Tibial nerve (tissue), 4 donors: Measurements from ENCODE around the gene CAPG. TPM values are rescaled to one million over a fixed set of nuclear protein-coding genes. Genes with fewer than 3 reads are reported as not detected.
A peak's percentile ranks its signal among the peaks of the same experiment; 100 is the strongest.
"Not testable (repeated sequence)": the region's sequence is repeated elsewhere in the genome, so short reads cannot be mapped to it uniquely, and the experiment has no call there.

Experiments used
- DNase-seq, 2 donors: peaks; one replicate each; pipeline ENCODE4 v3.0.0-alpha.2; 2019; ENCODE audit warnings: low spot score in 2 of 2
- H3K27ac ChIP-seq, 4 donors: fragments of 200-600 bp; sonication (generic) in 3 of 4; one replicate each; pipeline ENCODE4 v1.5.1; 2017 to 2019; ENCODE audit warnings: mild to moderate bottlenecking in 1 of 4
- H3K27me3 ChIP-seq, 2 donors: fragments of 200-600 bp; sonication (generic) in 1 of 2; one replicate each; pipeline versions ENCODE4 v1.5.1 to v1.6.0; 2017 to 2019
- H3K36me3 ChIP-seq, 3 donors: fragments of 200-600 bp; sonication (generic); one replicate each; pipeline ENCODE4 v1.5.1; 2018 to 2019
- H3K4me1 ChIP-seq, 4 donors: fragments of 200-600 bp; sonication (generic) in 3 of 4; one replicate each; pipeline ENCODE4 v1.5.1; 2017 to 2019
- H3K4me3 ChIP-seq, 4 donors: fragments of 200-600 bp; sonication (generic) in 3 of 4; one replicate each; pipeline ENCODE4 v1.5.1; 2017 to 2019; ENCODE audit warnings: mild to moderate bottlenecking in 1 of 4, moderate library complexity in 1 of 4
- H3K9me3 ChIP-seq, 4 donors: fragments of 200-600 bp; sonication (generic) in 3 of 4; one replicate each; pipeline ENCODE4 v1.5.1; 2017 to 2019
- CTCF ChIP-seq, 5 experiments: fragments of 200-600 bp in 3 of 5; fragments of 450-650 bp in 2 of 5; sonication (generic) in 3 of 5; IDR thresholded peaks; one replicate each; pipeline ENCODE4 v1.5.1; 2016 to 2019; ENCODE audit warnings: antibody characterized with exemption in 5 of 5, mild to moderate bottlenecking in 3 of 5, moderate library complexity in 2 of 5
- EP300 ChIP-seq, 2 donors: sonication (generic); formaldehyde crosslinking; IDR thresholded peaks; one replicate each; pipeline ENCODE4 v1.6.1; 2017; ENCODE audit warnings: antibody characterized with exemption in 2 of 2, mild to moderate bottlenecking in 1 of 2
- POLR2A ChIP-seq, 2 donors: fragments of 450-650 bp; IDR thresholded peaks; one replicate each; pipeline ENCODE4 v1.6.1; 2017; ENCODE audit warnings: antibody characterized with exemption in 2 of 2, mild to moderate bottlenecking in 2 of 2, moderate library complexity in 2 of 2
- WGBS, 2 donors: methylation state at CpG; one replicate each; pipeline ENCODE4 v1.1.5; 2018; 5-methylcytosine and 5-hydroxymethylcytosine counted together
- total RNA-seq, 4 donors: library from RNA; depleted of rRNA; stranded (reverse); fragments of >200 nt; gene quantifications; one replicate each; pipeline ENCODE4 v1.1.0, GENCODE V29; 2016

Gene CAPG
- total RNA-seq, 4 donors from 2014 or later = 58.8 to 67.8 (median 67.7) TPM

- Histone ChIP-seq H3K27me3 (no peaks in the 10 kb centered on the region), H3K4me3 (no peak overlapping the region), H3K27ac (no peak overlapping the region), H3K4me1 (no peaks in the 10 kb centered on the region), H3K9me3 (no peaks in the 10 kb centered on the region), H3K36me3 (peaks cover 0 to 82% (median 0%) of the 10 kb centered on the region in 3 donors)
- WGBS, 2 donors = 96% methylated on average over 11 of the region's 11 CpGs
- no peak for DNase-seq
- TF ChIP-seq CTCF (IDR thresholded peaks at IDR 0.05) = no peak
- peak in 1 of 2 donors; percentile 17 for TF ChIP-seq EP300 (IDR thresholded peaks at IDR 0.05)
Observed at GRCh38 chr2:85371045-85371444, 39.1 kb downstream of the CAPG start.

- 59 to 61% methylated on average over 5 of the region's 5 CpGs for WGBS, 2 donors
- H3K27ac ChIP-seq = no peak overlapping the region
- no peaks in the 10 kb centered on the region for H3K9me3 ChIP-seq
- H3K4me1 ChIP-seq = no peaks in the 10 kb centered on the region
- peaks cover 0 to 87% (median 0%) of the 10 kb centered on the region in 3 donors for H3K36me3 ChIP-seq
- no peak for DNase-seq
- TF ChIP-seq EP300 (IDR thresholded peaks at IDR 0.05) (no peak), POLR2A (IDR thresholded peaks at IDR 0.05) (no peak), CTCF (IDR thresholded peaks at IDR 0.05) (no peak)
- H3K4me3 ChIP-seq = no peak overlapping the region
- H3K27me3 ChIP-seq = no peaks in the 10 kb centered on the region
Observed at GRCh38 chr2:85369500-85369899, 40.7 kb downstream of the CAPG start.

GRCh38 chr2:85368921-85369320 lies 41.2 kb downstream of the CAPG start:
- no peak for DNase-seq
- H3K36me3 ChIP-seq = peaks cover 0 to 87% (median 0%) of the 10 kb centered on the region in 3 donors
- no peaks in the 10 kb centered on the region for H3K9me3 ChIP-seq
- H3K27me3 ChIP-seq = no peaks in the 10 kb centered on the region
- no peak overlapping the region for H3K4me3 ChIP-seq
- no peaks in the 10 kb centered on the region for H3K4me1 ChIP-seq
- H3K27ac ChIP-seq = no peak overlapping the region
- TF ChIP-seq EP300 (IDR thresholded peaks at IDR 0.05) (no peak), CTCF (IDR thresholded peaks at IDR 0.05) (no peak), POLR2A (IDR thresholded peaks at IDR 0.05) (no peak)

- Histone ChIP-seq H3K27ac (no peak overlapping the region), H3K27me3 (no peaks in the 10 kb centered on the region), H3K4me3 (no peak overlapping the region), H3K36me3 (peaks cover 0 to 90% (median 0%) of the 10 kb centered on the region in 3 donors), H3K4me1 (no peaks in the 10 kb centered on the region), H3K9me3 (no peaks in the 10 kb centered on the region)
- TF ChIP-seq POLR2A (IDR thresholded peaks at IDR 0.05) (no peak), EP300 (IDR thresholded peaks at IDR 0.05) (no peak), CTCF (IDR thresholded peaks at IDR 0.05) (no peak)
- WGBS, 2 donors = 77 to 80% methylated on average over 5 of the region's 5 CpGs
- no peak for DNase-seq
Observed at GRCh38 chr2:85367180-85367579, 43.0 kb downstream of the CAPG start.

- H3K4me1 ChIP-seq, H3K4me3 ChIP-seq, H3K9me3 ChIP-seq, H3K27ac ChIP-seq, H3K27me3 ChIP-seq, DNase-seq: not testable (repeated sequence)
- WGBS, 2 donors = 93 to 97% methylated on average over 5 of the region's 5 CpGs
- H3K36me3 ChIP-seq = peaks cover 0 to 77% (median 0%) of the 10 kb centered on the region in 3 donors
Observed at GRCh38 chr2:85362653-85363387, 47.3 kb downstream of the CAPG start.
